HG02571 (cell line): Measurements from ENCODE around the gene TMX1.

ENCODE experiments used
- ATAC-seq: cut with Tn5 transposase; IDR thresholded peaks from one replicate; pipeline ENCODE4 v1.9.1; 2021; ENCODE audit warnings: mild to moderate bottlenecking, moderate library complexity; ENCODE audit not compliant: unreplicated experiment

The TMX1 gene

GRCh38 chr14:51293149-51293911, 53.3 kb downstream of the TMX1 start:
- ATAC-seq: no peak

GRCh38 chr14:51293912-51294389, 53.9 kb downstream of the TMX1 start:
- ATAC-seq: no peak

- no peak for ATAC-seq
Measured at GRCh38 chr14:51294951-51295525, 55.0 kb downstream of the TMX1 start.

GRCh38 chr14:51295646-51296263, 55.7 kb downstream of the TMX1 start:
- no peak for ATAC-seq

- ATAC-seq: no peak
Measured at GRCh38 chr14:51297066-51297465, 57.0 kb downstream of the TMX1 start.

- no peak for ATAC-seq
Measured at GRCh38 chr14:51298895-51299294, 58.8 kb downstream of the TMX1 start.

- no peak for ATAC-seq
Measured at GRCh38 chr14:51302295-51303030, 62.4 kb downstream of the TMX1 start.

GRCh38 chr14:51304438-51304837, 64.4 kb downstream of the TMX1 start:
- no peak for ATAC-seq

GRCh38 chr14:51304941-51305340, 64.9 kb downstream of the TMX1 start:
- ATAC-seq: no peak

- ATAC-seq: no peak
Measured at GRCh38 chr14:51305751-51306150, 65.7 kb downstream of the TMX1 start.
